Panc1 (cell line): ENCODE data around the gene GLIS2. TPM values are rescaled to one million over a fixed set of nuclear protein-coding genes. Genes with fewer than 3 reads are reported as not detected.

Experiments used
- ATAC-seq: fragments of 200-7000 bp; cut with Tn5 transposase; 2 replicates; pipeline ENCODE4 v1.9.1; 2020; ENCODE audit warnings: mild to moderate bottlenecking, moderate library complexity
- BruUV-seq: library from RNA; stranded (reverse); fragments of 400-500 nt; replicated peaks from 2 replicates; lab custom pipeline; 2021; lab: Mats Ljungman, UMichigan
- CTCF ChIA-PET: fragments of 300-600 bp; sonication (Branson Sonifier 250); formaldehyde crosslinking; loops from one replicate; lab custom pipeline; 2022; ENCODE audit warnings: antibody characterized with exemption; lab: Charles Lee
- POLR2A ChIA-PET: fragments of 300-600 bp; sonication (Branson Sonifier 250); formaldehyde crosslinking; loops from one replicate; lab custom pipeline; 2022; ENCODE audit warnings: antibody characterized with exemption; lab: Charles Lee
- DNase-seq: peaks from one replicate; pipeline ENCODE4 v3.0.0-alpha.2; 2010; ENCODE audit warnings: low read depth, low spot score
- H3K27ac ChIP-seq: 2 replicates; pipeline ENCODE4 v1.5.1; 2011; ENCODE audit warnings: mild to moderate bottlenecking, low read length, inconsistent platforms
- H3K27me3 ChIP-seq: fragments of 200-500 bp; sonication (Bioruptor generic); 2 replicates; pipeline ENCODE4 v1.6.0; 2014; ENCODE audit warnings: low read length, inconsistent platforms; ENCODE audit not compliant: control insufficient read depth, insufficient read depth
- H3K36me3 ChIP-seq: fragments of 200-500 bp; sonication (Bioruptor generic); 2 replicates; pipeline ENCODE4 v1.5.1; 2014; ENCODE audit warnings: inconsistent platforms, mild to moderate bottlenecking, low read length, moderate library complexity; ENCODE audit not compliant: control insufficient read depth, insufficient read depth
- H3K4me1 ChIP-seq: 2 replicates; pipeline ENCODE4 v1.5.1; 2011; ENCODE audit warnings: inconsistent platforms, mild to moderate bottlenecking, low read length, moderate library complexity; ENCODE audit not compliant: control insufficient read depth, insufficient read depth
- H3K4me3 ChIP-seq, 2 experiments: 2 replicates each; pipeline ENCODE4 v1.5.1; 2011 to 2012; ENCODE audit warnings: low read depth in 2 of 2, low read length in 2 of 2, mild to moderate bottlenecking in 2 of 2, inconsistent platforms in 1 of 2, moderate library complexity in 1 of 2
- H3K9me3 ChIP-seq: fragments of 200-500 bp; sonication (Bioruptor generic); 2 replicates; pipeline ENCODE4 v1.5.1; 2014; ENCODE audit warnings: low read depth, mild to moderate bottlenecking, inconsistent platforms, low read length, moderate library complexity; ENCODE audit not compliant: control insufficient read depth, insufficient read depth
- CTCF ChIP-seq: fragments of 450-650 bp; IDR thresholded peaks from 2 replicates; pipeline ENCODE4 v1.5.1; 2017; ENCODE audit warnings: mild to moderate bottlenecking
- POLR2AphosphoS5 ChIP-seq: IDR thresholded peaks from 2 replicates; pipeline ENCODE4 v1.6.1; 2012; ENCODE audit warnings: mild to moderate bottlenecking, low read depth, low read length, moderate library complexity
- SIN3A ChIP-seq: IDR thresholded peaks from 2 replicates; pipeline ENCODE4 v1.6.1; 2012; ENCODE audit warnings: low read depth, mild to moderate bottlenecking, low read length, moderate library complexity, borderline replicate concordance; ENCODE audit not compliant: insufficient read depth
- TCF7L2 ChIP-seq: IDR thresholded peaks from 2 replicates; pipeline ENCODE4 v1.6.1; 2011; ENCODE audit warnings: mild to moderate bottlenecking, low read depth, low read length, inconsistent platforms
- in situ Hi-C: cut with HindIII; loops from 2 replicates; pipeline ENCODE4 v1.10.0; 2016; ENCODE audit warnings: low sequenced_read_pairs, low pct_unique_long_range_greater_than_20kb
- intact Hi-C: fragments of 100-400 bp; cut with micrococcal nuclease; formaldehyde crosslinking; loops from one replicate; pipeline ENCODE4 v1.10.0; 2022; ENCODE audit not compliant: unreplicated experiment
- total RNA-seq: library from RNA; stranded (reverse); gene quantifications from one replicate; pipeline ENCODE4 v1.2.1, GENCODE V29; 2021; ENCODE audit not compliant: unreplicated experiment
- TF ChIP-seq, protein P1 (sequence below), 2 experiments: IDR thresholded peaks; 2 replicates each; pipeline ENCODE4 v1.6.1; 2011 to 2012; ENCODE audit warnings: low read depth in 2 of 2, control low read depth in 1 of 2, low read length in 1 of 2, mild to moderate bottlenecking in 1 of 2, moderate library complexity in 1 of 2; ENCODE audit not compliant: insufficient read depth in 1 of 2

Gene GLIS2
- total RNA-seq, 1 experiment from 2014 or later: 87.3 TPM

- CTCF ChIA-PET: interaction anchor here (0.7 to 2.3 kb wide), 2 partner anchors 16 to 42 kb away, joined by 3 to 35 read pairs; no protein-coding TSS in a partner anchor
- no peak for DNase-seq
- in situ Hi-C loops (no loop called here), intact Hi-C loops (no loop called here)
- no peak overlapping the region for H3K27ac ChIP-seq
- TF ChIP-seq SIN3A (no peak), TCF7L2 (no peak), POLR2AphosphoS5 (no peak), CTCF (no peak)
- TF ChIP-seq, protein P1, sequence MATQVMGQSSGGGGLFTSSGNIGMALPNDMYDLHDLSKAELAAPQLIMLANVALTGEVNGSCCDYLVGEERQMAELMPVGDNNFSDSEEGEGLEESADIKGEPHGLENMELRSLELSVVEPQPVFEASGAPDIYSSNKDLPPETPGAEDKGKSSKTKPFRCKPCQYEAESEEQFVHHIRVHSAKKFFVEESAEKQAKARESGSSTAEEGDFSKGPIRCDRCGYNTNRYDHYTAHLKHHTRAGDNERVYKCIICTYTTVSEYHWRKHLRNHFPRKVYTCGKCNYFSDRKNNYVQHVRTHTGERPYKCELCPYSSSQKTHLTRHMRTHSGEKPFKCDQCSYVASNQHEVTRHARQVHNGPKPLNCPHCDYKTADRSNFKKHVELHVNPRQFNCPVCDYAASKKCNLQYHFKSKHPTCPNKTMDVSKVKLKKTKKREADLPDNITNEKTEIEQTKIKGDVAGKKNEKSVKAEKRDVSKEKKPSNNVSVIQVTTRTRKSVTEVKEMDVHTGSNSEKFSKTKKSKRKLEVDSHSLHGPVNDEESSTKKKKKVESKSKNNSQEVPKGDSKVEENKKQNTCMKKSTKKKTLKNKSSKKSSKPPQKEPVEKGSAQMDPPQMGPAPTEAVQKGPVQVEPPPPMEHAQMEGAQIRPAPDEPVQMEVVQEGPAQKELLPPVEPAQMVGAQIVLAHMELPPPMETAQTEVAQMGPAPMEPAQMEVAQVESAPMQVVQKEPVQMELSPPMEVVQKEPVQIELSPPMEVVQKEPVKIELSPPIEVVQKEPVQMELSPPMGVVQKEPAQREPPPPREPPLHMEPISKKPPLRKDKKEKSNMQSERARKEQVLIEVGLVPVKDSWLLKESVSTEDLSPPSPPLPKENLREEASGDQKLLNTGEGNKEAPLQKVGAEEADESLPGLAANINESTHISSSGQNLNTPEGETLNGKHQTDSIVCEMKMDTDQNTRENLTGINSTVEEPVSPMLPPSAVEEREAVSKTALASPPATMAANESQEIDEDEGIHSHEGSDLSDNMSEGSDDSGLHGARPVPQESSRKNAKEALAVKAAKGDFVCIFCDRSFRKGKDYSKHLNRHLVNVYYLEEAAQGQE (IDR thresholded peaks at IDR 0.05; ENCODE audit: insufficient read depth in 1 of 2, low read depth in 2 of 2, low read length in 1 of 2): no peak
- no peak overlapping the region for H3K4me3 ChIP-seq
- H3K27me3 ChIP-seq: no peaks in the 10 kb centered on the region
- POLR2A ChIA-PET: no interaction called here
- BruUV-seq: no TSS peak
- H3K4me1 ChIP-seq: no peaks in the 10 kb centered on the region
- no peaks in the 10 kb centered on the region for H3K36me3 ChIP-seq
- ATAC-seq: peak; percentile 13; the same call in 1 of the 2 replicates
- H3K9me3 ChIP-seq: no peaks in the 10 kb centered on the region
Measured at GRCh38 chr16:4361033-4361943, 45.4 kb downstream of the GLIS2 start.

- no TSS peak for BruUV-seq
- no peaks in the 10 kb centered on the region for H3K4me1 ChIP-seq
- H3K27me3 ChIP-seq: no peaks in the 10 kb centered on the region
- DNase-seq: no peak
- H3K36me3 ChIP-seq: no peaks in the 10 kb centered on the region
- no peak overlapping the region for H3K27ac ChIP-seq
- H3K4me3 ChIP-seq: no peak overlapping the region
- CTCF ChIA-PET: interaction anchor here (0.7 kb wide), 1 partner anchor 16 kb away, joined by 3 read pairs; no protein-coding TSS in a partner anchor
- TF ChIP-seq, protein P1 (IDR thresholded peaks at IDR 0.05; ENCODE audit: insufficient read depth in 1 of 2, low read depth in 2 of 2, low read length in 1 of 2): no peak
- TF ChIP-seq POLR2AphosphoS5: no peak
- TF ChIP-seq SIN3A: no peak
- TF ChIP-seq TCF7L2: no peak
- TF ChIP-seq CTCF: no peak
- intact Hi-C loops: no loop called here
- POLR2A ChIA-PET: no interaction called here
- in situ Hi-C loops: no loop called here
- ATAC-seq: no peak
- H3K9me3 ChIP-seq: no peaks in the 10 kb centered on the region
Measured at GRCh38 chr16:4361944-4362311, 46.1 kb downstream of the GLIS2 start.
